ENCODE measurements around the gene PKP2. TPM values are rescaled to one million over a fixed set of nuclear protein-coding genes. Genes with fewer than 3 reads are reported as not detected.
"Not testable (repeated sequence)": the region's sequence is repeated elsewhere in the genome, so short reads cannot be mapped to it uniquely, and the experiment has no call there.

The PKP2 gene
- total and polyA plus RNA-seq, 2 experiments from 2014 or later: 60.0 to 62.4 TPM

- no peaks in the 10 kb centered on the region for H3K9me3 ChIP-seq (ENCODE audit: low read depth)
- no peak for DNase-seq (ENCODE audit: low spot score)
- peaks cover 15% of the 10 kb centered on the region for H3K4me1 ChIP-seq (ENCODE audit: insufficient read depth)
- H4K20me1 ChIP-seq (ENCODE audit: insufficient read depth, poor library complexity, severe bottlenecking): no peaks in the 10 kb centered on the region
- H3K27ac ChIP-seq: no peak overlapping the region
- H2AFZ ChIP-seq: no peak overlapping the region
- TF ChIP-seq EZH2phosphoT487 (IDR thresholded peaks at IDR 0.05; ENCODE audit: low read depth, severe bottlenecking, unreplicated experiment): no peak
- TF ChIP-seq EZH2 (IDR thresholded peaks at IDR 0.05; ENCODE audit: borderline replicate concordance): no peak
- no peak for TF ChIP-seq CTCF (IDR thresholded peaks at IDR 0.05; ENCODE audit: poor library complexity)
- H3K36me3 ChIP-seq (replicated peaks; ENCODE audit: insufficient read depth, low read depth): no peaks in the 10 kb centered on the region
- H3K4me3 ChIP-seq: no peak overlapping the region
- WGBS (ENCODE audit: low lambda C conversion rate, missing lambda C conversion rate): 74% methylated on average over 4 of the region's 4 CpGs
- H3K9me2 ChIP-seq (replicated peaks; ENCODE audit: insufficient read depth): no peaks in the 10 kb centered on the region
- H3K4me2 ChIP-seq: no peak overlapping the region
- no peaks in the 10 kb centered on the region for H3K27me3 ChIP-seq
- peaks cover 88% of the 10 kb centered on the region for H3K79me2 ChIP-seq
Measured at GRCh38 chr12:32884962-32885361, 11.6 kb downstream of the PKP2 start.

- Histone ChIP-seq H3K4me1 (ENCODE audit: insufficient read depth) (peaks cover 4% of the 10 kb centered on the region), H2AFZ (no peak overlapping the region), H3K27me3 (no peaks in the 10 kb centered on the region), H3K9me2 (replicated peaks; ENCODE audit: insufficient read depth) (no peaks in the 10 kb centered on the region), H3K4me2 (no peak overlapping the region), H3K9me3 (ENCODE audit: low read depth) (no peaks in the 10 kb centered on the region), H3K4me3 (no peak overlapping the region), H4K20me1 (ENCODE audit: insufficient read depth, poor library complexity, severe bottlenecking) (no peaks in the 10 kb centered on the region), H3K27ac (peak overlapping the region; percentile 35), H3K79me2 (peaks cover 87% of the 10 kb centered on the region), H3K36me3 (replicated peaks; ENCODE audit: insufficient read depth, low read depth) (no peaks in the 10 kb centered on the region)
- TF ChIP-seq EZH2phosphoT487 (IDR thresholded peaks at IDR 0.05; ENCODE audit: low read depth, severe bottlenecking, unreplicated experiment) (no peak), EZH2 (IDR thresholded peaks at IDR 0.05; ENCODE audit: borderline replicate concordance) (no peak), CTCF (IDR thresholded peaks at IDR 0.05; ENCODE audit: poor library complexity) (no peak)
- DNase-seq (ENCODE audit: low spot score): no peak
- WGBS (ENCODE audit: low lambda C conversion rate, missing lambda C conversion rate): 70% methylated on average over 7 of the region's 7 CpGs
Measured at GRCh38 chr12:32881702-32882101, 14.9 kb downstream of the PKP2 start.

- no peaks in the 10 kb centered on the region for H3K9me2 ChIP-seq (replicated peaks; ENCODE audit: insufficient read depth)
- H4K20me1 ChIP-seq (ENCODE audit: insufficient read depth, poor library complexity, severe bottlenecking): no peaks in the 10 kb centered on the region
- H3K79me2 ChIP-seq: peaks cover 87% of the 10 kb centered on the region
- H3K4me3 ChIP-seq: no peak overlapping the region
- TF ChIP-seq CTCF (IDR thresholded peaks at IDR 0.05; ENCODE audit: poor library complexity) (no peak), EZH2 (IDR thresholded peaks at IDR 0.05; ENCODE audit: borderline replicate concordance) (no peak), EZH2phosphoT487 (IDR thresholded peaks at IDR 0.05; ENCODE audit: low read depth, severe bottlenecking, unreplicated experiment) (no peak)
- H3K9me3 ChIP-seq (ENCODE audit: low read depth): no peaks in the 10 kb centered on the region
- H3K4me1 ChIP-seq (ENCODE audit: insufficient read depth): peaks cover 4% of the 10 kb centered on the region
- H3K36me3 ChIP-seq (replicated peaks; ENCODE audit: insufficient read depth, low read depth): no peaks in the 10 kb centered on the region
- DNase-seq (ENCODE audit: low spot score): no peak
- H2AFZ ChIP-seq: no peak overlapping the region
- WGBS (ENCODE audit: low lambda C conversion rate, missing lambda C conversion rate): 59% methylated on average over 3 of the region's 3 CpGs
- no peak overlapping the region for H3K4me2 ChIP-seq
- peak overlapping the region; percentile 35 for H3K27ac ChIP-seq
- no peaks in the 10 kb centered on the region for H3K27me3 ChIP-seq
Measured at GRCh38 chr12:32881107-32881506, 15.5 kb downstream of the PKP2 start.

GRCh38 chr12:32879066-32879465 lies 17.5 kb downstream of the PKP2 start:
- H3K4me2 ChIP-seq; H3K9me3 ChIP-seq (ENCODE audit: low read depth); H2AFZ ChIP-seq; H3K4me3 ChIP-seq; DNase-seq (ENCODE audit: low spot score); H3K27ac ChIP-seq; H4K20me1 ChIP-seq (ENCODE audit: insufficient read depth, poor library complexity, severe bottlenecking); H3K9me2 ChIP-seq (replicated peaks; ENCODE audit: insufficient read depth); H3K36me3 ChIP-seq (replicated peaks; ENCODE audit: insufficient read depth, low read depth); H3K27me3 ChIP-seq: not testable (repeated sequence)
- 95% methylated on average over 7 of the region's 7 CpGs for WGBS (ENCODE audit: low lambda C conversion rate, missing lambda C conversion rate)
- Histone ChIP-seq H3K79me2 (peaks cover 72% of the 10 kb centered on the region), H3K4me1 (ENCODE audit: insufficient read depth) (peaks cover 18% of the 10 kb centered on the region)
